ENCODE results near the gene PINLYP. TPM values are rescaled to one million over a fixed set of nuclear protein-coding genes. Genes with fewer than 3 reads are reported as not detected.

The PINLYP gene
- total and polyA plus RNA-seq, 2 donors (not counting 3 experiments of a cell fraction or from before 2014, with no cell fraction given): 5.5 TPM

DNA sequence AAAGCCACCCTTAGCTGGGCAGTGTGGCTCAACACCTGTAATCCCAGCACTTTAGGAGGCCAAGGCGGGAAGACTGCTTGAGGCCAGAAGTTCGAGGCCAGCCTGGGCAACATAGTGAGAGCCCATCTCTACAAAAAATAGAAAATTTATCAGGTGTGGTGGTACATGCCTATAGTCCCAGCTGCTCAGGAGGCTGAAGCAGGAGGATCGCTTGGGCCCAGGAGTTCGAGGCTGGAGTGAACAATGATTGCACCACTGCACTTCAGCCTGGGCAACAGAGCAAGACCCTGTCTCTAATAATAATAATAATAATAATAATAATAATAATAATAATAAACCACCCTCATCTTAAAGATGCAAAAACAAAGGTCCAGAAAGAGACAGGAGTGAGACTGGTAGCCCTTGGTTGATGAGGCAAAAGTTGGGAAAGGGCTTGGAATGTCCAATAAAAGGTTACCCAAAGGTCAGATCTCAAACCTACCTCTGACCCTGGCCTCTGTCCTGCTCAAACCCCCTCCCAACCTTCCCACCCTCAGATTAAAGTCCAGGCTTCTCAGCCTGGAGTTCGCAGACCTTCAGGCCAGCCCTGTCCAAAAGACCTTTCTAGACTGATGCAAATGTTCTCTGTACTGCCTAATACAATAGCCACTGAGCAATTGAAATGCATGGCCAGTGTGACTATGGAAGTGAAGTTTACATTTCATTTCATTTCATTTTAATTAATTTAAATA lies 33.5 kb upstream of the PINLYP start:
- H3K27me3 ChIP-seq (ENCODE audit: control insufficient read depth in 2 of 2, insufficient read depth in 2 of 2, low read length in 2 of 2): no peaks in the 10 kb centered on the region
- H3K4me2 ChIP-seq (ENCODE audit: insufficient read depth, low read length): no peak overlapping the region
- no TSS peak for BruUV-seq (replicated peaks)
- no peaks in the 10 kb centered on the region for H4K20me1 ChIP-seq (replicated peaks; ENCODE audit: control insufficient read depth, extremely low read depth, insufficient read depth, low read length)
- peaks cover 5 to 30% of the 10 kb centered on the region in 2 experiments for H3K36me3 ChIP-seq (ENCODE audit: control insufficient read depth in 2 of 2, extremely low read depth in 1 of 2, insufficient read depth in 2 of 2, low read length in 2 of 2)
- CTCF ChIA-PET: interaction anchor here (0.8 kb wide), 1 partner anchor 13 kb away, joined by 4 read pairs; no protein-coding TSS in a partner anchor
- H3K9me1 ChIP-seq (replicated peaks; ENCODE audit: control insufficient read depth, extremely low read depth, insufficient read depth, low read length): no peaks in the 10 kb centered on the region
- TF ChIP-seq, protein P1, sequence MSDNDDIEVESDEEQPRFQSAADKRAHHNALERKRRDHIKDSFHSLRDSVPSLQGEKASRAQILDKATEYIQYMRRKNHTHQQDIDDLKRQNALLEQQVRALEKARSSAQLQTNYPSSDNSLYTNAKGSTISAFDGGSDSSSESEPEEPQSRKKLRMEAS (IDR thresholded peaks at IDR 0.05; ENCODE audit: insufficient read depth, insufficient read length): no peak
- TF ChIP-seq MYC (IDR thresholded peaks at IDR 0.05; ENCODE audit: low read depth, low read length): no peak
- TF ChIP-seq, protein P2, sequence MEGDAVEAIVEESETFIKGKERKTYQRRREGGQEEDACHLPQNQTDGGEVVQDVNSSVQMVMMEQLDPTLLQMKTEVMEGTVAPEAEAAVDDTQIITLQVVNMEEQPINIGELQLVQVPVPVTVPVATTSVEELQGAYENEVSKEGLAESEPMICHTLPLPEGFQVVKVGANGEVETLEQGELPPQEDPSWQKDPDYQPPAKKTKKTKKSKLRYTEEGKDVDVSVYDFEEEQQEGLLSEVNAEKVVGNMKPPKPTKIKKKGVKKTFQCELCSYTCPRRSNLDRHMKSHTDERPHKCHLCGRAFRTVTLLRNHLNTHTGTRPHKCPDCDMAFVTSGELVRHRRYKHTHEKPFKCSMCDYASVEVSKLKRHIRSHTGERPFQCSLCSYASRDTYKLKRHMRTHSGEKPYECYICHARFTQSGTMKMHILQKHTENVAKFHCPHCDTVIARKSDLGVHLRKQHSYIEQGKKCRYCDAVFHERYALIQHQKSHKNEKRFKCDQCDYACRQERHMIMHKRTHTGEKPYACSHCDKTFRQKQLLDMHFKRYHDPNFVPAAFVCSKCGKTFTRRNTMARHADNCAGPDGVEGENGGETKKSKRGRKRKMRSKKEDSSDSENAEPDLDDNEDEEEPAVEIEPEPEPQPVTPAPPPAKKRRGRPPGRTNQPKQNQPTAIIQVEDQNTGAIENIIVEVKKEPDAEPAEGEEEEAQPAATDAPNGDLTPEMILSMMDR (IDR thresholded peaks at IDR 0.05; ENCODE audit: extremely low read depth in 1 of 2, insufficient read depth in 1 of 2, low read depth in 1 of 2, low read length in 2 of 2): no peak
- no peak for TF ChIP-seq JUN (IDR thresholded peaks at IDR 0.05; ENCODE audit: borderline replicate concordance, insufficient read depth, insufficient read length, low read depth)
- no peak for TF ChIP-seq FOS (IDR thresholded peaks at IDR 0.05; ENCODE audit: borderline replicate concordance, insufficient read depth, low read length)
- no peak for TF ChIP-seq POLR2AphosphoS5 (IDR thresholded peaks at IDR 0.05; ENCODE audit: insufficient read depth, low read depth, low read length)
- no peak for TF ChIP-seq POLR2A (IDR thresholded peaks at IDR 0.05; ENCODE audit: low read depth, low read length)
- TF ChIP-seq GATA2 (IDR thresholded peaks at IDR 0.05; ENCODE audit: insufficient read depth, insufficient read length, low read depth, low read length): no peak
- no peak for TF ChIP-seq EZH2 (IDR thresholded peaks at IDR 0.05; ENCODE audit: borderline replicate concordance, low read depth, low read length, severe bottlenecking)
- FAIRE-seq (no peak), DNase-seq (ENCODE audit: low read depth, low spot score) (no peak)
- no peaks in the 10 kb centered on the region for H3K79me2 ChIP-seq (ENCODE audit: control insufficient read depth, insufficient read depth, low read length)
- no peaks in the 10 kb centered on the region for H3K9me3 ChIP-seq (replicated peaks; ENCODE audit: control insufficient read depth, insufficient read depth, low read length)
- H3K9ac ChIP-seq (replicated peaks; ENCODE audit: extremely low read depth, insufficient read depth, low read length): no peak overlapping the region
- intact Hi-C loops (cut with micrococcal nuclease) (no loop called here), dilution Hi-C loops (cut with MboI; ENCODE audit: extremely low pct_ligation_motif_present, low sequenced_read_pairs) (no loop called here)
- H3K4me3 ChIP-seq (replicated peaks in 1 of 3; ENCODE audit: insufficient read depth in 1 of 3, low read depth in 1 of 3, low read length in 3 of 3): no peak overlapping the region
- no peak overlapping the region for H2AFZ ChIP-seq (ENCODE audit: low read depth, low read length)
- POLR2A ChIA-PET: no interaction called here
- no peaks in the 10 kb centered on the region for H3K4me1 ChIP-seq (ENCODE audit: control insufficient read depth, extremely low read depth, insufficient read depth, low read length)
- H3K27ac ChIP-seq (ENCODE audit: insufficient read depth, low read depth, low read length): no peak overlapping the region

All from endothelial cell of umbilical vein (primary cell).